ENCODE results near the gene ACER3.
"Not testable (repeated sequence)": the region's sequence is repeated elsewhere in the genome, so short reads cannot be mapped to it uniquely, and the experiment has no call there.

Gene ACER3

DNA sequence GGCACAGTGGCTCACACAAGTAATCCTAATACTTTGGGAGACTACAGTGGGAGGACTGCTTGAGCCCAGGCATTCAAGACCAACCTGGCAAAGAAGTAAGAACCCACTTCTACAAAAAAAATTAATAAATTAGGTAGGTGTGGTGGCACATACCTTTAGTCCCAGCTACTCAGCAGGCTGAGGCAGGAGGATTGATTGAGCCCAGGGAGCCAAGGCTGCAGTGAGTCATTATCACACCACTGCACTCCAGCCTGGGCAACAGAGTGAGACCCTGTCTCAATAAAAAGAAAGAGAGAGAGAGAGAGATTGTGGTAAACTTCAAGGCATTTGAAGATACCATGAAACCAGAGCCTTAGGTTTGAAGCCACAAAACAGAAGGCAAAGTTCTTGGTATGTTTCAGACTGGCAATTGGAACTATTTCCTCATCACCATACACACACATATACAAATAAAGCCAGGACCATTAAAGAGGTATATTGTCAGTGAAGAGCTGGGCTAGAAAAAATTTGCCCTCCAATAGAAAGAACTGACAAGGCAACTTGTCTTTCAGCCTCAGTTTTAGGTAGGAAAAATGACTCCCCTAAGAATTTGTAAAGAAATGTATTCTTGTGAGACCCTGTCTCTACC, 148.9 kb downstream of the ACER3 start:
- Histone ChIP-seq H3K36me3 (ENCODE audit: low read depth) (peaks cover 28% of the 10 kb centered on the region), H3K4me3 (ENCODE audit: severe bottlenecking) (no peak overlapping the region), H3K4me1 (ENCODE audit: insufficient read depth, poor library complexity, severe bottlenecking) (no peaks in the 10 kb centered on the region), H3K27ac (ENCODE audit: poor library complexity, severe bottlenecking) (no peak overlapping the region), H3K9me3 (ENCODE audit: severe bottlenecking) (no peaks in the 10 kb centered on the region), H3K27me3 (ENCODE audit: insufficient read depth, poor library complexity, severe bottlenecking) (no peaks in the 10 kb centered on the region)
- ATAC-seq (ENCODE audit: low read depth) = no peak
- no peak for DNase-seq (ENCODE audit: low spot score)
- TF ChIP-seq, protein P1, sequence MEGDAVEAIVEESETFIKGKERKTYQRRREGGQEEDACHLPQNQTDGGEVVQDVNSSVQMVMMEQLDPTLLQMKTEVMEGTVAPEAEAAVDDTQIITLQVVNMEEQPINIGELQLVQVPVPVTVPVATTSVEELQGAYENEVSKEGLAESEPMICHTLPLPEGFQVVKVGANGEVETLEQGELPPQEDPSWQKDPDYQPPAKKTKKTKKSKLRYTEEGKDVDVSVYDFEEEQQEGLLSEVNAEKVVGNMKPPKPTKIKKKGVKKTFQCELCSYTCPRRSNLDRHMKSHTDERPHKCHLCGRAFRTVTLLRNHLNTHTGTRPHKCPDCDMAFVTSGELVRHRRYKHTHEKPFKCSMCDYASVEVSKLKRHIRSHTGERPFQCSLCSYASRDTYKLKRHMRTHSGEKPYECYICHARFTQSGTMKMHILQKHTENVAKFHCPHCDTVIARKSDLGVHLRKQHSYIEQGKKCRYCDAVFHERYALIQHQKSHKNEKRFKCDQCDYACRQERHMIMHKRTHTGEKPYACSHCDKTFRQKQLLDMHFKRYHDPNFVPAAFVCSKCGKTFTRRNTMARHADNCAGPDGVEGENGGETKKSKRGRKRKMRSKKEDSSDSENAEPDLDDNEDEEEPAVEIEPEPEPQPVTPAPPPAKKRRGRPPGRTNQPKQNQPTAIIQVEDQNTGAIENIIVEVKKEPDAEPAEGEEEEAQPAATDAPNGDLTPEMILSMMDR (IDR thresholded peaks at IDR 0.05; ENCODE audit: poor library complexity, severe bottlenecking) = no peak

DNA sequence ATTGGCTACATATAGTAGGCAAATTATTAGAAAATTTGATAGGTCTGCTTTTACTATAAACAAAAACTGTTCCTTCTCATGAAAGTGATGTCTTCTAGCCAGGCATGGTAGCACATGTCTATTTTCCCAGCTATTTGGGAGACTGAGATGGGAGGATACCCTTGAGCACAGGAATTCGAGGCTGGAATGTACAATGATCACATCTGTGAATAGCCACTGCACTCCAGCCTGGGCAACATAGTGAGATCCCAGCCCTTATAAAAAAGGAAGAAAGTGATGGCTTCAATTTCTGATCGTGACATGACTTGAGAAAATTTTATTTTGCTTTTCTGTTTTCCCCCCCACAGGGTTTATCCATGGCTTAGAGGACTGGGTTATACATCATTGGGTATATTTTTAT, 154.0 kb downstream of the ACER3 start:
- TF ChIP-seq, protein P1 (IDR thresholded peaks at IDR 0.05; ENCODE audit: poor library complexity, severe bottlenecking) = no peak
- Histone ChIP-seq H3K4me3 (ENCODE audit: severe bottlenecking) (no peak overlapping the region), H3K36me3 (ENCODE audit: low read depth) (peaks cover 21% of the 10 kb centered on the region), H3K9me3 (ENCODE audit: severe bottlenecking) (no peaks in the 10 kb centered on the region), H3K4me1 (ENCODE audit: insufficient read depth, poor library complexity, severe bottlenecking) (peaks cover 11% of the 10 kb centered on the region), H3K27me3 (ENCODE audit: insufficient read depth, poor library complexity, severe bottlenecking) (no peaks in the 10 kb centered on the region), H3K27ac (ENCODE audit: poor library complexity, severe bottlenecking) (no peak overlapping the region)
- DNase-seq (ENCODE audit: low spot score) (no peak), ATAC-seq (ENCODE audit: low read depth) (no peak)

DNA sequence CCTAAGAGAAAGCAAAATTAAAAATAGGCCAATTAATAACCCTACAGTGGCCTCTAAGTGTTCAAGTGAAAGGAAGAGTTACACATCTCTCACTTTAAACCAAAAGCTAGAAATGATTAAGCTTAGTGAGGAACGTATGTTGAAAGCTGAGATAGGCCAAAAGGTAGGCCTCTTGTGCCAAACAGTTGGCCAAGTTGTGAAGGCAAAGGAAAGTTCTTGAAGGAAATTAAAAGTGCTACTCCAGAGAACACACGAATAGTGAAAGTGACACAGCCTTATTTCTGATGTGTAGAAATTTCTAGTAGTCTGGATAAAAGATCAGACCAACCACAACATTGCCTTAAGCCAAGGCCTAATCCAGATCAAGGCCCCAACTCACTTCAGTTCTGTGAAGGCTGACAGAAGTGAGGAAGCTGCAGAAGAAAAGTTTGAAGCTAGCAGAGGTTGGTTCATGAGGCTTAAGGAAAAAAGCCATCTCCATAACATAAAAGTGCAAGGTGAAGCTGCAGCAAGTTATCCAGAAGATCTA, 157.7 kb downstream of the ACER3 start:
- H3K4me3 ChIP-seq (ENCODE audit: severe bottlenecking); DNase-seq (ENCODE audit: low spot score); H3K27ac ChIP-seq (ENCODE audit: poor library complexity, severe bottlenecking); ATAC-seq (ENCODE audit: low read depth); H3K27me3 ChIP-seq (ENCODE audit: insufficient read depth, poor library complexity, severe bottlenecking); H3K9me3 ChIP-seq (ENCODE audit: severe bottlenecking): not testable (repeated sequence)
- Histone ChIP-seq H3K4me1 (ENCODE audit: insufficient read depth, poor library complexity, severe bottlenecking) (peaks cover 25% of the 10 kb centered on the region), H3K36me3 (ENCODE audit: low read depth) (peaks cover 31% of the 10 kb centered on the region)

DNA sequence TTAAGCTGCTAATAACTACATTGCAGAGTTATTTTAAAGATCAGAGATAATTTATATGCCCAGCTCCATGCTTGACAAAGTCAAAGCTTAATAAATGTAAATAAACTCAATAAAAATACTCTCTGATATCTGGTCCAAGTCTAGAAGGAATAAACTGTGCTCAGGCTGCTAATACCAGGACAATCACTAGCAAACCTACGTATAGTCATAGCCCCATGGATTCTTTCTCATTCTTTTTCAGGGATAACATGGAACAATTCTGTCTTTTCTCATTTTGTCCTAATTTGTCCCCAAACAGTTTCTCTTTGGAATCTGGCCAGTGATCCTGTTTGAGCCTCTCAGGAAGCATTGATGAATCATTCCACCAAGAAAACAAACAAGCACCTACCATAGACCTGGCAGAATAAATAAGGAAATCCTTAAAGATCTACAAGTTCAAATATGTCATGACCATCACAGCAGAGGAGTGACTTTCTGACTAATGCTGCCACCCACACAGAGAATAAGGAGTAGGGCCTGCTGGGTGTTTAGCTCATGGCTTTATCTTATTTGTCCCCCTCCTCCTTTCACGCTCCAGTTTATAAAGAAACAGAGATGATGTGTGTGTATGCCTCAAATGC, 159.4 kb downstream of the ACER3 start:
- Histone ChIP-seq H3K9me3 (ENCODE audit: severe bottlenecking) (no peaks in the 10 kb centered on the region), H3K27me3 (ENCODE audit: insufficient read depth, poor library complexity, severe bottlenecking) (no peaks in the 10 kb centered on the region), H3K4me3 (ENCODE audit: severe bottlenecking) (no peak overlapping the region), H3K27ac (ENCODE audit: poor library complexity, severe bottlenecking) (peak overlapping the region; percentile 32), H3K36me3 (ENCODE audit: low read depth) (peaks cover 32% of the 10 kb centered on the region), H3K4me1 (ENCODE audit: insufficient read depth, poor library complexity, severe bottlenecking) (peaks cover 23% of the 10 kb centered on the region)
- TF ChIP-seq, protein P1 (IDR thresholded peaks at IDR 0.05; ENCODE audit: poor library complexity, severe bottlenecking) = no peak
- no peak for DNase-seq (ENCODE audit: low spot score)
- ATAC-seq (ENCODE audit: low read depth) = peak; percentile 75

DNA sequence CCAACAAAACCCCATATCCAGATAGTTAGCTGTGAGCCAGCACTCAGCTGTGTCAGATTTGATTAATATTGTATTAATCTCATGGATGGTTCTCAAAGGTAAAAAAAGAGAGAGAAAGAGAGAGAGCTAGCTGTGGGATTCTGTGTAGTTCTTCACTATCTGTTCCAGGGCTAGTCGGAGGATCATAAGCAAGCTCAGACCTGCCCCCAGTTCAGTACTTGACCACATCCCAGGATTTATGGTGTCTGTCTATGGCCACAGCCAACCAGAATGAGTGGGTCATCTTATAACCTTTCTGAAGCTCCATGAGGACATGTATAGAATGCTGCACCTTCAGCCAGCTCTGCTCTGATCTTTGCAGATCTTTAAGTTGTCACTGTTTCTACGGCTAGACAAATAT, 160.0 kb downstream of the ACER3 start:
- H3K4me1 ChIP-seq (ENCODE audit: insufficient read depth, poor library complexity, severe bottlenecking) = peaks cover 17% of the 10 kb centered on the region
- H3K4me3 ChIP-seq (ENCODE audit: severe bottlenecking) = no peak overlapping the region
- peak; percentile 81 for ATAC-seq (ENCODE audit: low read depth)
- no peak for DNase-seq (ENCODE audit: low spot score)
- peak overlapping the region; percentile 32 for H3K27ac ChIP-seq (ENCODE audit: poor library complexity, severe bottlenecking)
- peaks cover 32% of the 10 kb centered on the region for H3K36me3 ChIP-seq (ENCODE audit: low read depth)
- TF ChIP-seq, protein P1 (IDR thresholded peaks at IDR 0.05; ENCODE audit: poor library complexity, severe bottlenecking) = no peak
- no peaks in the 10 kb centered on the region for H3K9me3 ChIP-seq (ENCODE audit: severe bottlenecking)
- H3K27me3 ChIP-seq (ENCODE audit: insufficient read depth, poor library complexity, severe bottlenecking) = no peaks in the 10 kb centered on the region

Data from RWPE2 (cell line).